Breast epithelium (tissue), 4 donors: ENCODE results near the gene RAD51. TPM values are rescaled to one million over a fixed set of nuclear protein-coding genes. Genes with fewer than 3 reads are reported as not detected.

Source experiments
- DNase-seq, 2 donors: peaks; one replicate each; pipeline ENCODE4 v3.0.0-alpha.2; 2019; ENCODE audit warnings: low spot score in 2 of 2
- H3K27ac ChIP-seq, 2 donors: fragments of 200-600 bp; sonication (generic) in 1 of 2; one replicate each; pipeline ENCODE4 v1.5.1; 2016 to 2019; ENCODE audit warnings: mild to moderate bottlenecking in 1 of 2
- H3K27me3 ChIP-seq, 2 donors: fragments of 200-600 bp; sonication (generic) in 1 of 2; one replicate each; pipeline versions ENCODE4 v1.5.1 to v1.6.0; 2017 to 2019; ENCODE audit warnings: control low read depth in 1 of 2, mild to moderate bottlenecking in 1 of 2
- H3K36me3 ChIP-seq: fragments of 200-600 bp; one replicate; pipeline ENCODE4 v1.5.1; 2019
- H3K4me1 ChIP-seq, 2 donors: fragments of 200-600 bp; sonication (generic); one replicate each; pipeline ENCODE4 v1.5.1; 2016 to 2019; ENCODE audit warnings: control low read depth in 1 of 2
- H3K4me3 ChIP-seq, 3 donors: fragments of 200-600 bp; sonication (generic); 1 replicate in 2 of 3; 2 replicates in 1 of 3; pipeline ENCODE4 v1.5.1; 2016 to 2019; ENCODE audit warnings: mild to moderate bottlenecking in 3 of 3, moderate library complexity in 2 of 3
- H3K9me3 ChIP-seq, 2 donors: fragments of 200-600 bp; sonication (generic) in 1 of 2; one replicate each; pipeline ENCODE4 v1.5.1; 2016 to 2019; ENCODE audit warnings: control low read depth in 1 of 2
- CTCF ChIP-seq, 3 donors: fragments of 450-650 bp; IDR thresholded peaks; one replicate each; pipeline ENCODE4 v1.5.1; 2016 to 2017; ENCODE audit warnings: antibody characterized with exemption in 3 of 3, mild to moderate bottlenecking in 3 of 3, moderate library complexity in 3 of 3
- POLR2A ChIP-seq: fragments of 450-650 bp; IDR thresholded peaks from one replicate; pipeline ENCODE4 v1.6.1; 2016; ENCODE audit warnings: antibody characterized with exemption, mild to moderate bottlenecking, moderate library complexity
- POLR2AphosphoS5 ChIP-seq, 3 donors: sonication (generic); formaldehyde crosslinking; IDR thresholded peaks; one replicate each; pipeline ENCODE4 v1.6.1; 2017; ENCODE audit warnings: antibody characterized with exemption in 3 of 3
- intact Hi-C: fragments of 100-400 bp; cut with DNase I; formaldehyde crosslinking; loops from one replicate; pipeline ENCODE4 v1.15.1; 2023; ENCODE audit warnings: low total_unique reads
- total RNA-seq, 3 donors: library from RNA; depleted of rRNA; stranded (reverse); fragments of >200 nt; gene quantifications; one replicate each; pipeline ENCODE4 v1.1.0, GENCODE V29; 2016

RAD51 gene
- total RNA-seq, 3 donors from 2014 or later: 0.44 TPM; not detected in 2

DNA sequence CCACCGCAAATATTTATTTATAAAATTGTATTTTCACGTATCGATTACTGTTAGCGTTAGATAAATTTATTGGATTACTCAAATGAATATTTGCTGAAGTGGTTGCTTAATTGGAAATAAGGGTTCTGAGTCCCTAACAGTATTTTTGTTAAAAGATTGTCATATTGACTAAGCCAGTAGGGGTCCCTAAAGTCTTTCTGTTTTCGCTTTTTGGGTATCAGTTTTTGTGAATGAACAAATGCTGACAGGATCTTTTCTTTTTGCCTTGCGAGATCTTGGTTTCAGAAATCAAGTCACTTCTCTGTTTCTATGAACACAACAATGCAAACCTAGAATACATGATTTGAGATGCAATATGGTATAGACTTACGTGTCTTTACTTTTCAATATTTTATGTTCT lies 7.1 kb downstream of the RAD51 start:
- DNase-seq: no peak
- H3K36me3 ChIP-seq: no peaks in the 10 kb centered on the region
- H3K4me3 ChIP-seq: no peak overlapping the region
- H3K27ac ChIP-seq: no peak overlapping the region
- no peaks in the 10 kb centered on the region for H3K4me1 ChIP-seq
- TF ChIP-seq CTCF (IDR thresholded peaks at IDR 0.05): no peak
- TF ChIP-seq POLR2A: no peak
- TF ChIP-seq POLR2AphosphoS5 (IDR thresholded peaks at IDR 0.05): no peak
- no peaks in the 10 kb centered on the region for H3K27me3 ChIP-seq
- H3K9me3 ChIP-seq: no peaks in the 10 kb centered on the region
- intact Hi-C loops: no loop called here

DNA sequence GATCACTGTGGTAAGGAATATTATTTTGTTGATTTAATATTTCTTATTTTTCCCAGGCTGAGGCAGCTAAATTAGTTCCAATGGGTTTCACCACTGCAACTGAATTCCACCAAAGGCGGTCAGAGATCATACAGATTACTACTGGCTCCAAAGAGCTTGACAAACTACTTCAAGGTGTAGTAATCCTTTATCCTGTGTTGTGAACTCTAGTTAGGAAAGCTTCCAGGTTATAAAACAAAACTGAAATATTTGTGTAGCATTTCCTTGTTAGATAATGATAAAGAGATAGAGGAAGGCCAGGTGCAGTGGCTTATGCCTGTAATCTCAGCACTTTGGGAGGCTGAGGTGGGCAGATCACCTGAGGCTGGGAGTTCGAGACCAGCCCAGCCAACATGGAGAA lies 11.1 kb downstream of the RAD51 start:
- Histone ChIP-seq H3K4me1 (no peaks in the 10 kb centered on the region), H3K27me3 (no peaks in the 10 kb centered on the region), H3K9me3 (no peaks in the 10 kb centered on the region), H3K36me3 (no peaks in the 10 kb centered on the region), H3K4me3 (no peak overlapping the region), H3K27ac (no peak overlapping the region)
- intact Hi-C loops: no loop called here
- TF ChIP-seq POLR2A: no peak
- no peak for TF ChIP-seq CTCF (IDR thresholded peaks at IDR 0.05)
- no peak for TF ChIP-seq POLR2AphosphoS5 (IDR thresholded peaks at IDR 0.05)
- no peak for DNase-seq

- Histone ChIP-seq H3K4me3 (no peak overlapping the region), H3K27ac (no peak overlapping the region), H3K9me3 (no peaks in the 10 kb centered on the region), H3K4me1 (no peaks in the 10 kb centered on the region), H3K27me3 (no peaks in the 10 kb centered on the region), H3K36me3 (no peaks in the 10 kb centered on the region)
- no peak for TF ChIP-seq POLR2A
- no peak for TF ChIP-seq POLR2AphosphoS5 (IDR thresholded peaks at IDR 0.05)
- no peak for TF ChIP-seq CTCF (IDR thresholded peaks at IDR 0.05)
- intact Hi-C loops: no loop called here
- no peak for DNase-seq
Measured at GRCh38 chr15:40714144-40714543, 19.2 kb downstream of the RAD51 start.

GRCh38 chr15:40716165-40716564 lies 21.2 kb downstream of the RAD51 start:
- H3K4me1 ChIP-seq: no peaks in the 10 kb centered on the region
- no peak for DNase-seq
- H3K9me3 ChIP-seq: no peaks in the 10 kb centered on the region
- TF ChIP-seq POLR2A (no peak), POLR2AphosphoS5 (IDR thresholded peaks at IDR 0.05) (no peak), CTCF (IDR thresholded peaks at IDR 0.05) (no peak)
- no peaks in the 10 kb centered on the region for H3K36me3 ChIP-seq
- H3K4me3 ChIP-seq: no peak overlapping the region
- no peaks in the 10 kb centered on the region for H3K27me3 ChIP-seq
- intact Hi-C loops: no loop called here
- H3K27ac ChIP-seq: no peak overlapping the region

DNA sequence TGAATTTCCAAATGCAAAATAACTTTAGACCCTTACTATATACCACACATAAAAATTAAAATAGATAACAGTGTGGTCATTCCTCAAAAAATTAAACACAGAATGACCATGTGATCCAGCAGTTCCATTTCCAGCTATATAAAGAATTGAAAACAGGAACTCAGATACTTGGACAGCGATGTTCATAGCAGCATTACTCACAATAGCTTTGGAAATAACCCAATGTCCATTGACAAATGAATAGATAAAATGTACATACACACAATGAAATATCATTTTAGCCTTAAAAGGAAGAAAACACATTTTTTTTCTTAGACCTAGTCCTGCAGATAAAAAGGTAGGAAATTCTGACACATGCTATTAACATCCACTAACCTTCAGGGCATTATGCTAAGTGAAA lies 26.7 kb downstream of the RAD51 start:
- Histone ChIP-seq H3K27me3 (no peaks in the 10 kb centered on the region), H3K4me3 (no peak overlapping the region), H3K36me3 (no peaks in the 10 kb centered on the region), H3K27ac (no peak overlapping the region), H3K4me1 (no peaks in the 10 kb centered on the region), H3K9me3 (no peaks in the 10 kb centered on the region)
- DNase-seq: no peak
- TF ChIP-seq POLR2A (no peak), CTCF (IDR thresholded peaks at IDR 0.05) (no peak), POLR2AphosphoS5 (IDR thresholded peaks at IDR 0.05) (no peak)
- intact Hi-C loops: no loop called here
